GM12875 (cell line): ENCODE results near the gene KCTD11.
"Not testable (repeated sequence)": the region's sequence is repeated elsewhere in the genome, so short reads cannot be mapped to it uniquely, and the experiment has no call there.

Source experiments
- H3K4me3 ChIP-seq: one replicate; pipeline ENCODE4 v1.5.1; 2011; ENCODE audit warnings: low read depth, low read length, control low read depth
- TF ChIP-seq, protein P1 (sequence below): IDR thresholded peaks from 2 replicates; pipeline ENCODE4 v1.5.1; 2011; ENCODE audit warnings: low read depth, mild to moderate bottlenecking, control low read depth, inconsistent platforms, low read length, moderate library complexity, borderline replicate concordance; ENCODE audit not compliant: insufficient read depth

KCTD11 gene

DNA sequence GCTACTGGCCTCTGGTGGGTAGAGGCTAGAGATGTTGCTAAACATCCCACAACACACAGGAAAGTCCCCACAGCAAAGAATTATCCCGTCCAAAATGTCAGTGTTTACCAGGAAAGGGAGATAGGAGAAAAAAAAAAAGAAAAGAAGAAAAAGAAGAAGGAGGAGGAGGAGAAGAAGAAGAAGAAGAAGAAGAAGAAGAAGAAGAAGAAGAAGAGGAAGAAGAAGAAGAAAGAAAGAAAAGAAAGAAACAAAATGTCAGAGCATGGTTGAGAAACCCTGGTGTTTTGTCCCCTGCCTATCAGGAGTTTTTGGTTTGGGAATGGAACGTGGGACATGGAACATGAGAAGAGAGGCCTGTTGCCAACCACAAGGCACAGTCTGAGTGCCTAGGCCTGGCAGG lies 5.4 kb downstream of the KCTD11 start:
- TF ChIP-seq, protein P1, sequence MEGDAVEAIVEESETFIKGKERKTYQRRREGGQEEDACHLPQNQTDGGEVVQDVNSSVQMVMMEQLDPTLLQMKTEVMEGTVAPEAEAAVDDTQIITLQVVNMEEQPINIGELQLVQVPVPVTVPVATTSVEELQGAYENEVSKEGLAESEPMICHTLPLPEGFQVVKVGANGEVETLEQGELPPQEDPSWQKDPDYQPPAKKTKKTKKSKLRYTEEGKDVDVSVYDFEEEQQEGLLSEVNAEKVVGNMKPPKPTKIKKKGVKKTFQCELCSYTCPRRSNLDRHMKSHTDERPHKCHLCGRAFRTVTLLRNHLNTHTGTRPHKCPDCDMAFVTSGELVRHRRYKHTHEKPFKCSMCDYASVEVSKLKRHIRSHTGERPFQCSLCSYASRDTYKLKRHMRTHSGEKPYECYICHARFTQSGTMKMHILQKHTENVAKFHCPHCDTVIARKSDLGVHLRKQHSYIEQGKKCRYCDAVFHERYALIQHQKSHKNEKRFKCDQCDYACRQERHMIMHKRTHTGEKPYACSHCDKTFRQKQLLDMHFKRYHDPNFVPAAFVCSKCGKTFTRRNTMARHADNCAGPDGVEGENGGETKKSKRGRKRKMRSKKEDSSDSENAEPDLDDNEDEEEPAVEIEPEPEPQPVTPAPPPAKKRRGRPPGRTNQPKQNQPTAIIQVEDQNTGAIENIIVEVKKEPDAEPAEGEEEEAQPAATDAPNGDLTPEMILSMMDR: no peak
- H3K4me3 ChIP-seq: no peak overlapping the region

DNA sequence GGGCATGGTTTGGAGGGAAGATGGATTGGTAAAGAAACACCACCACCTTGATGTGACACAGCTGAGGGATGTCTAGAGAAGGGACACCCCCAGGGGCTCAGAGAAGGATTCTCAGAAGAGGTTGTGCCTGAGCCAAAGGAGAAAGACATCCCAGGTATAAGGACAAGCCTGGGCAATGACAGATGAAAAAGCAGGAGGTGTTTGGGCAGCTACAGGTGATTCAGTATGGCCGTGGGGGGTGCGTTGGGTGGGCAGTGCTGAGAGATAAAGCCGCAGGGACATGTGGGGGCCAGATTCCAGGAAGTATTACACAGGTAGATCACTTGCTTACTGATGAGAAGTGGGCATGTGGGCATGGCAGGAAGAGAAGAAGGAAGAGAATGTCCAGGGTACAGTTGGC lies 9.9 kb downstream of the KCTD11 start:
- TF ChIP-seq, protein P1: no peak
- H3K4me3 ChIP-seq: no peak overlapping the region

DNA sequence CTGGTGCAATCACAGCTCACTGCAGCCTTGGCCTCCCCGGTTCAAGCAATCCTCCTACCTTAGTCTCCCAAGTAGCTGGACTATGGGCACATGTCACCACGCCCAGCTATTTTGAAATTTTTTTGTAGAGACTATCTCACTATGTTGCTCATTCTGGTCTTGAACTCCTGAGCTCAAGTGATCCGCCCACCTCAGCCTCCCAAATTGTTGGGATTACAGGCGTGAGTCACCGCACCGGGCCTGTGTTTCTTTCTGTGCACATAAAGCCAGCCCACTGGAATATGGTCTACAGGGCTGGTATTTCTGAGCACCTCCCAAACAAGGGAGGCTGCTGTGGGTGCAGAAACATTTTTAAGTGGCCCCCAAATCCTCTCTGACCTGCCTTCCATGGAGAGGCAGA lies 11.3 kb downstream of the KCTD11 start:
- TF ChIP-seq, protein P1: no peak
- no peak overlapping the region for H3K4me3 ChIP-seq

DNA sequence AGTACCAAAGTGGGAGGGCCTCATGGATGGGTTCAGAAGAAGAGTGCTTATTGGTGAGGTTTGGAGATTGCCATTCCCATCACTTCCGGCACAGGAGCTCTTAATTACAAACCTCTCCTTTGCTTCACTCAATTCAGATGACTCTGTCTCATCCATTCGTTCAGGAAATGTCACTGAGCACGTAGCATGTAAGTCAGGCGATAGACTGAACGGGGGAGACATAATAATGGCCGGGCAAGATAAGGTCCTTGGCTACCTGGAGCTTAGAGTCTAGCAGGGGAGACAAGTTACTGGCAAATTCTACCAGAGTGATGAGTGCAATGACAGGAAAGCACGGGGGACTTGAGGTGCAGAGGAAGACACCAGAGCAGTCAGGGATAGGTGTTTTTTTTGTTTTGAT lies 14.0 kb downstream of the KCTD11 start:
- not testable (repeated sequence) for H3K4me3 ChIP-seq

DNA sequence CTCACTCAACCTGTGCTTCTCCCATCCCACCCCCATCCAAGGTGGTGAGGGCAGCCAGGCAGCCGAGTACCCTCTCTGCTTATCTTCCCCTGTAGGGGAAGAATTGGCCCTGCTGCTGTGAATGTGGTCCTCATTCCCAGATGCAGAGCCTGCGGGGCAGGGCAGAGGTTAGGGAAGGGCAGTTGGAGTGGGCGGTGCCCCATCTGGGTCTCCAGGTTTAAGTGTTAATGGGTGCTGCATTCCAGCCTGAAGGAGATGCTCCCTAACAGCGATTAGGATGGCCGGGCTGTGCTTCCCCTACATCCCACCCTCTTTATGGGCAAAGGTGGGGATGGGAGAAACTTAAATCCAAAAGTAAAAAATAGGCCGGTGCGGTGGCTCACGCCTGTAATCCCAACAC lies 15.1 kb downstream of the KCTD11 start:
- H3K4me3 ChIP-seq: no peak overlapping the region
- TF ChIP-seq, protein P1: no peak

DNA sequence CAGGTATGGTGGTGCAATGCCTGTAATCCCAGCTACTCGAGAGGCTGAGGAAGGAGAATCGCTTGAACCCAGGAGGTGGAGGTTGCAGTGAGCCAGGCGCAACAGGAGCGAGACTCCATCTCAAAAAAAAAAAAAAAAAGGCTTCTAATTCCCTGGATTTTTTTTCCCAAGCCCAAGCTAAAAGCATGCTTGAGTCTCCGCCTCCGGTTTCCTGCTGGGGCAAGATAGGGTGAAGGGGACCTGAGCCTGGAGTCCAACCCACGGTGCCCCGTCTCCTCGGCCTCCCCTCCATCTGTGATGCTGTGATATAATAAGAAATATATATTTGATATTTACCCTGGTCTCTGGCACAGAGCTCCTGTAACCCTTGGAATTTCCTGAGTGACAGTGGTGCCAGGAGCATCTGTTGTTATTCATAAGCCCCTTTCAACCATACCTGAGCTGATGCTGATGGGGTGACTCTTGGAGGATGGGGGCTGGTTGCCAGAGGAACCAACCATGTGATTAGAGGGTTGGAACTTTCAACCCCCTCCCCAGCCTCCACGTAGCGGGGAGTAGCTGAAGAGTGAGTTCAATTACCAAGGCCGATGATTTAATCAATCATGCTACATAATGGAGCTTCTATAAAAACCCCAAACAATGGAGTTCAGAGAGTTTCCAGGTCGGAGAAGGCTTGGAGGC lies 16.1 kb downstream of the KCTD11 start:
- TF ChIP-seq, protein P1: no peak
- H3K4me3 ChIP-seq: no peak overlapping the region

DNA sequence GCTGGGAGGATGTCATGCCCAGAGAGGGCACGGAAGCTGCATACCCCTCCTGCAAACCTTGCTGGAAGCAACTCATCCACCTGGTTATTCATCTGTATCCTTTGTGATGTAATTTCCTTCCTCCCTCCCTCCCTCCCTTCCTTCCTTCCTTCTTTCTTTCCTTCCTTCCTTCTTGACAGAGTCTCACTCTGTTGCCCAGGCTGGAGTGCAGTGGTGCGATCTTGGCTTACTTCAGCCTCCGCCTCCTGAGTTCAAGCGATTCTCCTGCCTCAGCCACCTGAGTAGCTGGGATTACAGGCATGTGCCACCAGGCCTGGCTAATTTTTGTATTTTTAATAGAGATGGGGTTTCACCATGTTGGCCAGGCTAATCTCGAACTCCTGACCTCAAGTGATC lies 16.6 kb downstream of the KCTD11 start:
- not testable (repeated sequence) for H3K4me3 ChIP-seq

DNA sequence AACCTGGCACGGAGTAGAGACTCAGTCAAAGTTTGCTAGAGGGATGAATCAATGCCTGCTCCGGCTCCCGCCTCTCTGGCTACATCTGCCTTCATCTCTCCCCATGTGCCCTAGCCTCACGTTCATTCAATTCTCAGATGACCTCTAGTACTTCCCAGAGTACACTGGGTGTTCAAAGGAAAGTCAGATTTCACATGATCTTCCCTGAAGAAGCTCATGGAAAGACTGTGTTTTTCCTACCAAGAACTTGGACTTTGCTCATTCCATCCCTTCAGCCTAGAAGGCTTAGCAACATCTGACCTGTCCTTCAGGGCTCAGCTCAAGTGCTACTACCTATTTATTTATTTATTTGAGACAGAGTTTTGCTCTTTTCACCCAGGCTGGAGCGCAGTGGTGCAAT lies 17.9 kb downstream of the KCTD11 start:
- TF ChIP-seq, protein P1: no peak
- no peak overlapping the region for H3K4me3 ChIP-seq
